ENCODE results near the gene GPX8.

The GPX8 gene

GRCh38 chr5:55159763-55160492 is at the start of gene GPX8:
Gene GPX8, plus strand, starts transcription at chr5:55160171. Its CDS starts 22 bp downstream, at chr5:55160193.
- DNase-seq (ENCODE audit: low spot score) = peak; percentile 31
- in situ Hi-C loops (cut with MboI; ENCODE audit: low sequenced_read_pairs, unreplicated experiment) = loop anchor here (10.0 kb wide), 1 partner anchor 255 kb away; no protein-coding TSS in a partner anchor
- peak; percentile 21 for TF ChIP-seq CTCF (IDR thresholded peaks at IDR 0.05; ENCODE audit: borderline replicate concordance, control extremely low read depth, extremely low read depth, insufficient read depth, missing control alignments)

GRCh38 chr5:55110217-55110616 is 49.8 kb upstream of the GPX8 start:
- in situ Hi-C loops (cut with MboI; ENCODE audit: low sequenced_read_pairs, unreplicated experiment) = no loop called here
- no peak for TF ChIP-seq CTCF (IDR thresholded peaks at IDR 0.05; ENCODE audit: borderline replicate concordance, control extremely low read depth, extremely low read depth, insufficient read depth, missing control alignments)
- no peak for DNase-seq (ENCODE audit: low spot score)

- TF ChIP-seq CTCF (IDR thresholded peaks at IDR 0.05; ENCODE audit: borderline replicate concordance, control extremely low read depth, extremely low read depth, insufficient read depth, missing control alignments) = no peak
- in situ Hi-C loops (cut with MboI; ENCODE audit: low sequenced_read_pairs, unreplicated experiment) = no loop called here
- no peak for DNase-seq (ENCODE audit: low spot score)
Measured at GRCh38 chr5:55113327-55113726, 46.6 kb upstream of the GPX8 start.

- no peak for TF ChIP-seq CTCF (IDR thresholded peaks at IDR 0.05; ENCODE audit: borderline replicate concordance, control extremely low read depth, extremely low read depth, insufficient read depth, missing control alignments)
- in situ Hi-C loops (cut with MboI; ENCODE audit: low sequenced_read_pairs, unreplicated experiment) = no loop called here
- DNase-seq (ENCODE audit: low spot score) = no peak
Measured at GRCh38 chr5:55114061-55114460, 45.9 kb upstream of the GPX8 start.

- in situ Hi-C loops (cut with MboI; ENCODE audit: low sequenced_read_pairs, unreplicated experiment) = no loop called here
- no peak for TF ChIP-seq CTCF (IDR thresholded peaks at IDR 0.05; ENCODE audit: borderline replicate concordance, control extremely low read depth, extremely low read depth, insufficient read depth, missing control alignments)
- DNase-seq (ENCODE audit: low spot score) = no peak
Measured at GRCh38 chr5:55123365-55123764, 36.6 kb upstream of the GPX8 start.

GRCh38 chr5:55134053-55134722 is 25.8 kb upstream of the GPX8 start:
- in situ Hi-C loops (cut with MboI; ENCODE audit: low sequenced_read_pairs, unreplicated experiment) = no loop called here
- no peak for TF ChIP-seq CTCF (IDR thresholded peaks at IDR 0.05; ENCODE audit: borderline replicate concordance, control extremely low read depth, extremely low read depth, insufficient read depth, missing control alignments)

More at GRCh38 chr5:55134053-55134722, 25.8 kb upstream of the GPX8 start:
- no peak for DNase-seq (ENCODE audit: low spot score)

Data from GM13976 (cell line).